ENCODE measurements around the gene POLE.

GRCh38 chr12:132717531-132718387 is 30.6 kb upstream of the POLE start:
- TF ChIP-seq SP1 (IDR thresholded peaks at IDR 0.05) (no peak), NFRKB (IDR thresholded peaks at IDR 0.05) (no peak), BHLHE40 (IDR thresholded peaks at IDR 0.05; ENCODE audit: borderline replicate concordance) (no peak), ELF4 (IDR thresholded peaks at IDR 0.05) (no peak)

All from HEK293T (cell line).